Heart right ventricle (tissue), 16 donors: Measurements from ENCODE around the gene MYO9A. TPM values are rescaled to one million over a fixed set of nuclear protein-coding genes. Genes with fewer than 3 reads are reported as not detected.

Experiments
- ATAC-seq, 8 donors: fragments of 200-7000 bp; cut with Tn5 transposase; one replicate each; pipeline ENCODE4 v1.9.1; 2020; ENCODE audit warnings: mild to moderate bottlenecking in 8 of 8, moderate library complexity in 8 of 8, moderate number of reproducible peaks in 1 of 8
- DNase-seq, 2 donors: peaks; one replicate each; pipeline ENCODE4 v3.0.0-alpha.2; 2020
- H3K27ac ChIP-seq, 10 donors: fragments of 200-600 bp; sonication (generic) in 2 of 10; one replicate each; pipeline versions ENCODE4 v1.5.0 to v1.8.0; 2020 to 2022; ENCODE audit warnings: mild to moderate bottlenecking in 3 of 10
- H3K27me3 ChIP-seq, 7 donors: fragments of 200-600 bp; one replicate each; pipeline ENCODE4 v1.8.0; 2021 to 2022; ENCODE audit warnings: mild to moderate bottlenecking in 2 of 7
- H3K36me3 ChIP-seq, 9 donors: fragments of 200-600 bp; sonication (generic) in 1 of 9; one replicate each; pipeline versions ENCODE4 v1.5.0 to v1.8.0; 2020 to 2022; ENCODE audit warnings: mild to moderate bottlenecking in 2 of 9
- H3K4me1 ChIP-seq, 9 donors: fragments of 200-600 bp; sonication (generic) in 1 of 9; one replicate each; pipeline versions ENCODE4 v1.5.0 to v1.8.0; 2020 to 2022; ENCODE audit warnings: mild to moderate bottlenecking in 4 of 9
- H3K4me3 ChIP-seq, 10 donors: fragments of 200-600 bp; sonication (generic) in 2 of 10; one replicate each; pipeline versions ENCODE4 v1.5.0 to v1.8.0; 2020 to 2022; ENCODE audit warnings: mild to moderate bottlenecking in 7 of 10, moderate library complexity in 2 of 10
- H3K9me3 ChIP-seq, 11 donors: fragments of 200-600 bp in 10 of 11; sonication (generic) in 2 of 11; one replicate each; pipeline versions ENCODE4 v1.5.0 to v1.8.0; 2013 to 2022; ENCODE audit warnings: mild to moderate bottlenecking in 2 of 11, control low read depth in 1 of 11, moderate library complexity in 1 of 11
- CTCF ChIP-seq, 9 donors: fragments of 200-600 bp; sonication (generic) in 2 of 9; IDR thresholded peaks; one replicate each; pipeline versions ENCODE4 v1.5.0 to v1.8.0; 2021 to 2022; ENCODE audit warnings: antibody characterized with exemption in 9 of 9, mild to moderate bottlenecking in 5 of 9, moderate library complexity in 1 of 9
- WGBS, 2 donors: extraction: QIAGEN DNeasy Blood & Tissue Kit; methylation state at CpG; one replicate each; pipeline ENCODE4 v1.1.7; 2013; ENCODE audit warnings: inconsistent platforms in 1 of 2; 5-methylcytosine and 5-hydroxymethylcytosine counted together
- intact Hi-C, 10 donors: fragments of 100-400 bp; cut with DNase I; formaldehyde crosslinking; loops; one replicate each; pipeline versions ENCODE4 v1.11.1 to v1.14.2; 2022
- polyA plus RNA-seq, 2 donors: library from polyadenylated mRNA; stranded (reverse); fragments of 200-250 nt; gene quantifications; one replicate each; pipeline ENCODE4 v1.2.3, GENCODE V29; 2013
- total RNA-seq, 10 donors: library from RNA; stranded (reverse); fragmentation: NEBNext Ultra II Directional in 3 of 10; extraction: Animal tissue kit (Norgen Biotek cat#: 25700) in 3 of 10; gene quantifications; one replicate each; pipeline versions ENCODE4 v1.2.1 to v1.2.4, GENCODE V29; 2021 to 2023
- donor health status: Arrhythmogenic right ventricular cardiomyopathy.
- donor health status: ischemic (EF 13 %, LVEDD 7.1; RV severe dilation, severe dysfunction).
- donor health status: healthy with polysubstance abuse.
- donor health status: DM: no; HTN: yes; CAD: no.
- donor health status: DM: no; HTN: no; CAD: no.
- donor health status: ischemic (EF 25% LVEDD 6.9; RV normal size, moderate dysfunction).
- donor health status: ischemic (EF 25% LVEDD 5.7; RV mildly dilated, moderate dysfunction).
- donor health status: healthy.
- donor health status: DM: yes; HTN: yes; CAD: no.
- donor health status: Ischemic cardiomyopathy.
- donor health status: ischemic (EF 35%, LVEDD 5.7; RV mildly dilated, moderate dysfunction).
- donor health status: nonischemic (EF 11% LVEDD 7.7; RV severe dilation, severe dysfunction).
- donor health status: DM: yes; HTN: yes; CAD: no.
- donor health status: PGD.
- donor health status: ischemic (EF 29% LVEDD 5.4; RV normal size, mild dysfunction).
- donor health status: nonischemic (EF 23%, LVEDD 6.1; RV moderate dilation, normal function).

MYO9A gene
- total and polyA plus RNA-seq, 12 donors, result 3.7 to 36.9 (median 28.7) TPM

GRCh38 chr15:71788646-71789579 is 329.0 kb downstream of the MYO9A start:
- no peak overlapping the region for H3K27ac ChIP-seq
- intact Hi-C loops, result loop anchor here in 1 of 10 donors (10.0 kb wide), 1 partner anchor 366 kb away; no protein-coding TSS in a partner anchor
- no peaks in the 10 kb centered on the region for H3K36me3 ChIP-seq
- ATAC-seq (no peak), DNase-seq (no peak)
- no peak overlapping the region for H3K4me3 ChIP-seq
- H3K9me3 ChIP-seq, result no peaks in the 10 kb centered on the region
- H3K4me1 ChIP-seq, result peaks cover 0 to 9% (median 0%) of the 10 kb centered on the region in 9 donors
- TF ChIP-seq CTCF (IDR thresholded peaks at IDR 0.05), result no peak
- H3K27me3 ChIP-seq, result no peaks in the 10 kb centered on the region
- WGBS, 2 donors, result 87 to 89% methylated on average over 15 of the region's 15 CpGs

GRCh38 chr15:71786673-71787072 is 331.3 kb downstream of the MYO9A start:
- DNase-seq, result no peak
- TF ChIP-seq CTCF (IDR thresholded peaks at IDR 0.05), result no peak
- Histone ChIP-seq H3K9me3 (no peaks in the 10 kb centered on the region), H3K27ac (no peak overlapping the region), H3K27me3 (no peaks in the 10 kb centered on the region), H3K4me1 (peaks cover 0 to 13% (median 0%) of the 10 kb centered on the region in 9 donors), H3K4me3 (no peak overlapping the region), H3K36me3 (no peaks in the 10 kb centered on the region)
- no peak for ATAC-seq
- 81 to 82% methylated on average over 7 of the region's 7 CpGs for WGBS, 2 donors
- intact Hi-C loops, result loop anchor here in 1 of 10 donors (10.0 kb wide), 1 partner anchor 368 kb away; no protein-coding TSS in a partner anchor

DNA sequence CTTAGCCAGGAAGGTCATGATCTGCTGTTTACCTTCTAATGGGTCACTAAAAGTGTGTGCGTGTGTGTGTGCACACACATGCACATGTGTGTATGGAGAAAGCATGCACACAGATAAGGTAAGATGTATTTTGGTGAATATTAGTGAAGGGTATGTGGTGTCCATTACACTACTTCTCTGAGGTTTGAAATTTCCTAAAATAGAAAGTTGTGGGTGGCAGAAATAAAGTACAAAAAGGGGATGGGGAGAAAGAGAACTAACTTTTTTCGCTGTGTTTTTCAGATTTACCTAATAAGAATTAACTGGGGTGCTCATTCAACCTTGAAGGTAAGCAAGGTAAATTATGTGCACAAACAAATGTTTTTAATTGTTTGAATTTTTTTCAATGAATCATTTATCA is 332.0 kb downstream of the MYO9A start:
- Histone ChIP-seq H3K27me3 (no peaks in the 10 kb centered on the region), H3K4me3 (no peak overlapping the region), H3K4me1 (peaks cover 0 to 11% (median 0%) of the 10 kb centered on the region in 9 donors), H3K36me3 (no peaks in the 10 kb centered on the region), H3K27ac (no peak overlapping the region), H3K9me3 (no peaks in the 10 kb centered on the region)
- ATAC-seq (no peak), DNase-seq (no peak)
- intact Hi-C loops, result loop anchor here in 1 of 10 donors (10.0 kb wide), 1 partner anchor 369 kb away; no protein-coding TSS in a partner anchor
- WGBS, 2 donors, result 92 to 95% methylated on average over 2 of the region's 2 CpGs
- no peak for TF ChIP-seq CTCF (IDR thresholded peaks at IDR 0.05)

GRCh38 chr15:71784719-71785118 is 333.2 kb downstream of the MYO9A start:
- Histone ChIP-seq H3K36me3 (no peaks in the 10 kb centered on the region), H3K9me3 (no peaks in the 10 kb centered on the region), H3K27ac (no peak overlapping the region), H3K27me3 (no peaks in the 10 kb centered on the region), H3K4me1 (peaks cover 0 to 18% (median 8%) of the 10 kb centered on the region in 9 donors), H3K4me3 (no peak overlapping the region)
- peak in 1 of 8 donors; percentile 32 for ATAC-seq
- DNase-seq, result no peak
- peak in 6 of 9 donors; percentile 16 to 44 (median 22) for TF ChIP-seq CTCF (IDR thresholded peaks at IDR 0.05)
- intact Hi-C loops, result loop anchor here in 1 of 10 donors (5.0 to 10.0 kb wide), 2 partner anchors 42 to 370 kb away; no protein-coding TSS in a partner anchor
- 73 to 75% methylated on average over 6 of the region's 6 CpGs for WGBS, 2 donors
